Left lung (tissue), 10 donors: ENCODE data around the gene RASSF1. TPM values are rescaled to one million over a fixed set of nuclear protein-coding genes. Genes with fewer than 3 reads are reported as not detected.

Experiments used
- ATAC-seq: fragments of 200-7000 bp; cut with Tn5 transposase; one replicate; pipeline ENCODE4 v1.9.1; 2020; ENCODE audit warnings: moderate library complexity
- DNase-seq, 4 donors: peaks; one replicate each; pipeline ENCODE4 v3.0.0-alpha.2; 2013 to 2020
- H3K27ac ChIP-seq, 2 donors: fragments of 200-600 bp; sonication (generic) in 1 of 2; one replicate each; pipeline versions ENCODE4 v1.5.0 to v1.8.0; 2020 to 2021
- H3K27me3 ChIP-seq, 2 donors: fragments of 200-600 bp; sonication (generic) in 1 of 2; one replicate each; pipeline versions ENCODE4 v1.5.0 to v1.8.0; 2020 to 2021
- H3K36me3 ChIP-seq, 2 donors: fragments of 200-600 bp; sonication (generic) in 1 of 2; one replicate each; pipeline versions ENCODE4 v1.5.0 to v1.8.0; 2020 to 2021
- H3K4me1 ChIP-seq, 2 donors: fragments of 200-600 bp; one replicate each; pipeline ENCODE4 v1.8.0; 2021
- H3K4me3 ChIP-seq, 2 donors: fragments of 200-600 bp; sonication (generic) in 1 of 2; one replicate each; pipeline versions ENCODE4 v1.5.0 to v1.8.0; 2020 to 2021; ENCODE audit warnings: mild to moderate bottlenecking in 1 of 2
- H3K9me3 ChIP-seq, 2 donors: fragments of 200-600 bp; sonication (generic) in 1 of 2; one replicate each; pipeline versions ENCODE4 v1.5.0 to v1.8.0; 2020 to 2021
- intact Hi-C, 2 donors: fragments of 100-400 bp; cut with DNase I; formaldehyde crosslinking; loops; one replicate each; pipeline versions ENCODE4 v1.11.2 to v1.14.2; 2022
- polyA plus RNA-seq, 6 donors: library from polyadenylated mRNA; unstranded; fragments of 120-200 nt; gene quantifications; one replicate each; pipeline ENCODE4 v1.2.1, GENCODE V29; 2013; ENCODE audit not compliant: insufficient read length in 6 of 6
- total RNA-seq, 2 donors: library from RNA; stranded (reverse); fragmentation: NEBNext Ultra II Directional; extraction: Animal tissue kit (Norgen Biotek cat#: 25700); gene quantifications; one replicate each; pipeline ENCODE4 v1.2.1, GENCODE V29; 2021
- TF ChIP-seq, protein P1 (sequence below), 2 donors: fragments of 200-600 bp; sonication (generic) in 1 of 2; IDR thresholded peaks; one replicate each; pipeline versions ENCODE4 v1.5.0 to v1.8.0; 2021; ENCODE audit warnings: antibody characterized with exemption in 2 of 2
- donor health status: DM: no; HTN: yes; CAD: no.
- donor health status: DM: no; HTN: no; CAD: no.

The RASSF1 gene
- total and polyA plus RNA-seq, 8 donors: 24.9 to 40.7 (median 28.8) TPM

GRCh38 chr3:50380405-50381085 is 39.9 kb upstream of the RASSF1 start:
- Histone ChIP-seq H3K4me1 (no peaks in the 10 kb centered on the region), H3K4me3 (no peak overlapping the region), H3K27me3 (no peaks in the 10 kb centered on the region), H3K27ac (no peak overlapping the region), H3K36me3 (no peaks in the 10 kb centered on the region), H3K9me3 (no peaks in the 10 kb centered on the region)
- TF ChIP-seq, protein P1, sequence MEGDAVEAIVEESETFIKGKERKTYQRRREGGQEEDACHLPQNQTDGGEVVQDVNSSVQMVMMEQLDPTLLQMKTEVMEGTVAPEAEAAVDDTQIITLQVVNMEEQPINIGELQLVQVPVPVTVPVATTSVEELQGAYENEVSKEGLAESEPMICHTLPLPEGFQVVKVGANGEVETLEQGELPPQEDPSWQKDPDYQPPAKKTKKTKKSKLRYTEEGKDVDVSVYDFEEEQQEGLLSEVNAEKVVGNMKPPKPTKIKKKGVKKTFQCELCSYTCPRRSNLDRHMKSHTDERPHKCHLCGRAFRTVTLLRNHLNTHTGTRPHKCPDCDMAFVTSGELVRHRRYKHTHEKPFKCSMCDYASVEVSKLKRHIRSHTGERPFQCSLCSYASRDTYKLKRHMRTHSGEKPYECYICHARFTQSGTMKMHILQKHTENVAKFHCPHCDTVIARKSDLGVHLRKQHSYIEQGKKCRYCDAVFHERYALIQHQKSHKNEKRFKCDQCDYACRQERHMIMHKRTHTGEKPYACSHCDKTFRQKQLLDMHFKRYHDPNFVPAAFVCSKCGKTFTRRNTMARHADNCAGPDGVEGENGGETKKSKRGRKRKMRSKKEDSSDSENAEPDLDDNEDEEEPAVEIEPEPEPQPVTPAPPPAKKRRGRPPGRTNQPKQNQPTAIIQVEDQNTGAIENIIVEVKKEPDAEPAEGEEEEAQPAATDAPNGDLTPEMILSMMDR (IDR thresholded peaks at IDR 0.05): no peak
- DNase-seq: no peak
- ATAC-seq: no peak
- intact Hi-C loops: no loop called here

GRCh38 chr3:50378757-50379156 is 38.1 kb upstream of the RASSF1 start:
- ATAC-seq (no peak), DNase-seq (no peak)
- Histone ChIP-seq H3K27ac (no peak overlapping the region), H3K4me1 (no peaks in the 10 kb centered on the region), H3K9me3 (no peaks in the 10 kb centered on the region), H3K4me3 (no peak overlapping the region), H3K36me3 (no peaks in the 10 kb centered on the region), H3K27me3 (no peaks in the 10 kb centered on the region)
- TF ChIP-seq, protein P1 (IDR thresholded peaks at IDR 0.05): no peak
- intact Hi-C loops: loop anchor here in 1 of 2 donors (10.0 kb wide), 1 partner anchor 156 kb away; no protein-coding TSS in a partner anchor

DNA sequence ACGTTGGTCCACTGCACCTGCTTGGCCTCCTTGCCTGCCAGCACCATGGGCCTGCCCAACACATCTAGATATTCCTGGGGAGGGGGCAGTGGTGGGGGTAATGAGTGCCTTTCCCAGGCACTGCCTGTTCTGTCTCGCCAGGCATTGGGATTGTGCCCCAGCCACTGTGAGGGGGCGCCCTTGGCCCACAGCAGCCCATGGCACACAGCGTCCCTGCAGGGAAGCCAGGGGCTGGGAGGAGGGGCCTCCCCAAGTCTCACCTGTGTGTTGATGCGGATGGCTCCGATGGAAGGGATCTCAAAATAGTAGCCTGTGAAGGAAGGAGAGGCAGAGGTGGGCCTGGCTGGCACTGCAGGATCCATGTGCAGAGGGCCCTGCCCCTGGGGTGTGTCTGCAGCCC is 37.4 kb upstream of the RASSF1 start:
- Histone ChIP-seq H3K9me3 (no peaks in the 10 kb centered on the region), H3K4me1 (no peaks in the 10 kb centered on the region), H3K27me3 (no peaks in the 10 kb centered on the region), H3K27ac (no peak overlapping the region), H3K36me3 (no peaks in the 10 kb centered on the region), H3K4me3 (no peak overlapping the region)
- TF ChIP-seq, protein P1 (IDR thresholded peaks at IDR 0.05): no peak
- ATAC-seq (no peak), DNase-seq (no peak)
- intact Hi-C loops: loop anchor here in 1 of 2 donors (10.0 kb wide), 1 partner anchor 157 kb away; no protein-coding TSS in a partner anchor

- Histone ChIP-seq H3K27ac (no peak overlapping the region), H3K4me3 (no peak overlapping the region), H3K4me1 (no peaks in the 10 kb centered on the region), H3K27me3 (no peaks in the 10 kb centered on the region), H3K36me3 (no peaks in the 10 kb centered on the region), H3K9me3 (no peaks in the 10 kb centered on the region)
- intact Hi-C loops: loop anchor here in 1 of 2 donors (10.0 kb wide), 1 partner anchor 159 kb away; no protein-coding TSS in a partner anchor
- DNase-seq (no peak), ATAC-seq (no peak)
- TF ChIP-seq, protein P1 (IDR thresholded peaks at IDR 0.05): no peak
Measured at GRCh38 chr3:50375258-50375931, 34.8 kb upstream of the RASSF1 start.
